GM21825 (cell line): ENCODE data around the gene TAF15.
A peak's percentile ranks its signal among the peaks of the same experiment; 100 is the strongest.

Source experiments
- ATAC-seq: cut with Tn5 transposase; IDR thresholded peaks from one replicate; pipeline ENCODE4 v1.9.1; 2021; ENCODE audit warnings: mild to moderate bottlenecking, moderate library complexity; ENCODE audit not compliant: unreplicated experiment

Gene TAF15

GRCh38 chr17:35870906-35871819, 61.9 kb downstream of the TAF15 start:
- ATAC-seq = no peak

DNA sequence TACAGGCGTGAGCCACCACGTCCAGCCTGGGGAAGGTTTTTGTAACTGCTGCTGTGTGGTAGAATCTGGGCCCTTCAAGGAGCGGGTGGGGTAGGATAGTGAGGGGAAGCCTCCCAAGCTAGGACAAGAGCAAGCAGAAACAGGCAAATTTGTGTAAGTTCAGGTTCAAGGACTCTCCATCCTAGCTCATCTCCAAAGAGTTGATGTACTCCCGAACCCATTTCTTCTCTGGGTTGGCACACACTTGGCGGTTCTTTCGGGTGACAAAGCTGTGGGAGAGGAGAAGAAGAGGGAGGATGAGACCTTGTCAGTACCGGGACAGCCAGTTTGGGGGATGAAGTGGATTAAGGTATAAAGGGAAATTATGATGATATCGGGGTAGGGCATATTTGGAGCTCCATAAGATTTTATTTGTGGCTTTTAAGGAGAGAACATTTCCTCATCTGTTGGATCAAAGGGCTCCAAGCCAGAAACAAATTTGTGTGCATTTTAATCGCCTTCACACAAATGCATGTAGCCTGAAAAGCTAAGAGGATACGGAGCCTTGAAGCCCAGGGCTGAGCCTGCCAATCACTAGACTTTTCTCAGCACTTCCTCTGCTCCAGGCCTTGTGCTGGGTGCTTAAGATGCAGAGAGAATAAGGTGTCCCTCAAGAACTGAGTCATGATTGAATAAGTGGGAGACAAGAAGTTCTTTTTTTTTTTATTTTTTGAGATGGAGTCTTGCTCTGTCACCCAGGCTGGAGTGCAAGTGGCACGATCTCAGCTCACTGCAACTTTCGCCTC, 63.1 kb downstream of the TAF15 start:
- no peak for ATAC-seq

GRCh38 chr17:35875072-35875799, 66.0 kb downstream of the TAF15 start:
- no peak for ATAC-seq

GRCh38 chr17:35875800-35876139, 66.5 kb downstream of the TAF15 start:
- no peak for ATAC-seq

GRCh38 chr17:35876534-35876933, 67.2 kb downstream of the TAF15 start:
- ATAC-seq = no peak

DNA sequence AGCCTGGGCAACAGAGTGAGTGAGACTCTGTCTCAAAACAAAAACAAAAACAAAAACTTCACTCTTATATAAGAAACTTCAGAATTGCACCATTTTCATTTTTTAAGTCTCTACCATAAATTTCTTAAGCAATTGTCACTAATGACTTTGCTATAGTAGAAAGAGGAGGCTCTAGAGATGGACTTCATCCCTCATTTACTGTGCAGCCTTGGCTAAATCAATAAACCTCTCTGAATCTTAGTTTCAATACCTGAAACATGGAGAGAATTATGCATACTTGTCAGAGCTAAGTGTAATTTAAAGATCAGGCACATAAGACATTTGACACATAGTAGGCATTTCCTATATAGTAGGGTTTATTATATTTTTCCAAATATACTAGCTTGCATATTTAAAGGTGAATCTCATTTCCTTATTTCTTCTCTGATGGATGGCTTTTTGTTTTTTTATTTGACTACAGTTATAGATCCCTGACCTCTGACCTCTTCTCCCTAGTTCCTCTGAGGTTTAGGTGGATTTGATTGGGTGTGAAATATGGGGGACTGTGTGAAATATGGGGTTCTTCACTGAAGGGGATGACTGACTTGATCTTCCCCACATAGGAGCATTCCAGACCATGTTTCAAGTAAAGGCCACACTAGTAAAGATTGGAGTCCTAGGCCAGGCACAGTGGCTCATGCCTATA, 68.2 kb downstream of the TAF15 start:
- ATAC-seq = no peak

GRCh38 chr17:35878361-35878760, 69.1 kb downstream of the TAF15 start:
- ATAC-seq = no peak

GRCh38 chr17:35879773-35880654, 70.7 kb downstream of the TAF15 start, which contains the start of gene CCL5:
CCL5 (minus strand) TSS chr17:35880360.
- ATAC-seq = peak; percentile 85

DNA sequence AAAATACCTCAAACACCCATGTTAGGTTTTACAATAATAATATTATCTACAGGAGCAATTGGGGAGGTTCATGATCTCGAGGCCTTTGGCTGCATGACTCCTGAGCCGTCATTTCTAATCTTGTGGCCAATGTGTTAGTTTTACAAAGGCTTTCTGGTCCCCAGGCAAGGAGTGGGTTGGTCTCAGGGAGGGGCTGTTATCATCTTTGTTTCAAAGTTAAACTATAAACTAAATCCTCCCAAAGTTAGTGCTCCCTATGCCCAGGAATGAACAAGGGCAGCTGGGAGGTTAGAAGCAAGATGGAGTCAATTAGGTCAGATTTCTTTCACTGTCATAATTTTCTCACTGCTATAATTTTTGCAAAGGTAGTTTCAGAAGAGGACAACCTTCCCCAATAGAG, 80.0 kb downstream of the TAF15 start:
- no peak for ATAC-seq

DNA sequence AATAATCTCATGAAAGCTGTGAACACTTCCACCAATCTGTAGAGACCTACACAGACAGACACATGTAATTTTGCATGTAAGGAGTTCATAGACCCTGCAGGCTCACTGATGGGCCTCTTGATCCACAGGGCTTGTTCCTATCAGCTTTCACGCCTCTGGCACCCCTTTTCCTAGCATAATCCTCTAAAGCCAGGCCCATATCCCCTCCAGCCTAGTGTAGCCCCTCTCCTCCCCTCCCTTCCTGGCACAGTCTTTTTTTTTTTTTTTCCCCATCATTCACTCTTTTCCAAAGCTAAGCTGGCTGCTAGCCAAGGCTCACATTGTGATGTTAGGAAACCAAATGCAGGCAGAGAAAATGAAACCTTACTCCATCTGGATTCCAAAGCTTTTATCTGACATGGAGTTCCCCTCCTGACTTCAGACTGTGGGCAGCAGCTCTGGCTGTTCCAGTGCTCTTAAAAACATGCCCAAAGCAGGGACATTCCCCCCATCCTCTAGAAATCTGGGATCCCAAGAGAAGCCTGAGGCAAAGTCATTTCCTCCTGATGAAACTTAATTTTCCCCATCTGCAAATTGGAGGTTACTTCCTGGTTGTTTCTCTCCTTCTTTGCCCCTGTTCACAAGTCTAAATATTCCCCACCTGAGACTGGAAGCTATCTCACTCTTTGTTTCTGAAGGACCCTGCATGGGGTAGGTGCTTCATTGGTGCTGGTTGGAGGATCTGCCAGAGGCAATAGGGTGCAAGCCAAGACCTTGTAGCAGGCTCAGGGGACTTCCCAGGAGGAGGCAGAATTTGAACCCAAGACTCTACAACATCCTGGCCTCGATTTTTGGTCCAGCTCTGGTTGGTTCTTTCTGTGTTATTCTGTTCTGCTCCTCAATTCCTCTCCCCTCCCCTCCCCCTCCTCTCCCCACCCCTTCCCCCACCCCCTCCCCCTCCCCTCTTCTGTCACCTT, 80.8 kb downstream of the TAF15 start:
- no peak for ATAC-seq

DNA sequence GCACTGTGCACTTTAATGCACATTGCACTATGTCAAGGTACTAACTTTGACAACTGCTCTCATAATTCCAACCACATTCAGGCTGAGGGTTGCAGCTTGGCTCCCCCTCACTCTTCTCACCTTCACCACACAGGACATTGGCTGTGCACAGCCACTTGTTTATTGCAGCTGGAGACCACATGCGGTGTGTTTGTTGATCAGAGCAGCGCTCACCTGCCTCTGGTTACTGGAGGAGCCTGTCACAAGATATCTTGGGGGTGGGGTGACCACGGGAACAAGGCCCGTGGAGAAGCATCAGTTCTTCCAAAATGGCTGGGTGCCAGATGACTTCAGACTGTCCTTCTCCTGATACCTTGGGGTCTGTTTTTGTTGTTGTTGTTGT, 81.5 kb downstream of the TAF15 start:
- ATAC-seq = no peak

DNA sequence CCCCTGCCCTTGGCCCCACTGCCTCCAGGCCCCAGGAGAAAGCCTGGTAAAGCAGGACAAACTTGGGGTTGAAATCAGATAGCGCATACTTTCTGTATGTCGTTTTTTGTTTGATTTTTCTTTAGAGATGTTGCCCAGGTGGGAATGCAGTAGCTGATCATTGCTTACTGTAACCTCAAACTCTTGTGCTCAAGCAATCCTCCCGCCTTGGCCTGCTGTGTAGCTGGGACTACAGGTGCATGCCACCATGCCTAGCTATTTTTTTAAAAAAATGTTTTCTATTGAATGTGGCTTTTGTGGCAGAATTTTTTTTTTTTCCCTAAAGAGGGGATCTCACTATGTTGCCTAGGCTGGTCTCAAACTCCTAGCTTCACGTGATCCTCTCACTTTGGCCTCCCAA, 82.0 kb downstream of the TAF15 start:
- no peak for ATAC-seq

- ATAC-seq = no peak
These were observed 83.1 kb downstream of the TAF15 start for GRCh38 chr17:35892091-35893035.

DNA sequence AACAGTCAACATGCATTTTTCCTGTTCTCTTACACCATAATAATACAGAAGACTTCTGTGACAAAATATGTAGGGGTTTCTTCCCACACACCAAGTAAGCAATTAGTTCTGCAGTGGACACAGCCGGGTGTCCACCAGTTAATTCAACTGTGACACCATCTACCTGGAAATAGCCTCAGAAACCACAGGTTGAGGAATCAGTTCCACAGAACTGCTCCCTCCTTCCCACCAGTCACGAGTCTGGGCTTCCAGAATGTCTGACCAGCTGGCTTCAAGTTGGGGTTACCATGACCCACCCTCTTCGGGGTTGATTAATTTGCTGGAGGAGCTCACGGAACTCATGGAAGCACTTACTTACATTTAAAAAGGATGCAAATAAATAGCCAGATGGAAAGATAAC, 84.5 kb downstream of the TAF15 start:
- ATAC-seq = no peak

GRCh38 chr17:35894206-35894605, 84.9 kb downstream of the TAF15 start:
- ATAC-seq = no peak

DNA sequence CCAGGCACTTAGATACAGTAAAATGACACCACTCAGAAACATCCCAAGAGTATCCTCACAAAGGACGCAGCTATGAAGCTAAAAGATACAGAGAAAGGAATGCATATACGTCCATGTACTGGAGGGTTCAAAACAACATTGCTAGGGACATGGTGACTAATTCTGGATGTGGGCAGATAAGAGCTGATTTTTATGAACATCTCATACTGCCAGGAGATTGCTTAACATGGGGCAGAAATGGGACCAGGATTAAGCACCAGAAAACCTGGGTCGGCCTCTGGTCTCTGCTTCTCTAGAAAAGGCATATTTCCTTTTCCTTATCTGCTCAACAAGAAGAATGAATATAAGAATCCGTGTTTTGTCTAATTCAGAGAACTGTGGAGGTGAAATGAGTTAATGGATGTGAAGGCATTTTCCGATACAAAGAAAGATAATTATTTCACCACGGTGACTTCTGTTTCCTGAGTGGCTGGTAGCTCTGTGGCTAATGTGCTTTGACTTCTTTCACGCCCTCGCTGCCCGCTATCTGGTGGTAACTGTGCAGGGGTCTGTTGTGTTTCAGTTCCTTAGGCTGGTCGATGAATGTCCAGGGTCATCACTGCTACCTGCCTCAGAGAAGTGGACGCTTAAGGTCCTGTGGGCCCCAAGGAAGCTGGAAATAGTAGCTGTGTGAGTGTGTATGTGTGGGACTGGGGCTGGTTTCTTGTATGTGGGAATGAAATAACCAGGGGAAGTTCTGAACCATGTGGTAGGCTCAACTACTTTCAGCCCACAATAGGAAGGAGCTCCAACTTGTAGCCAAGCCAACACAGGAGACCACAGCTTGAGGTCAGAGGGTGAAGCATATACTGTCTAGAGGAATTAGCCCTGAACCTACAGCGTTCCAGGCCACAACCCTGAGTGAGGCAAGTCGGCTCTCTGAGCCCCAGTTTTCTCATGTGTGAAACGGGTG, 86.6 kb downstream of the TAF15 start:
- no peak for ATAC-seq
